H9 (cell line): ENCODE measurements around the gene BCAS1. TPM values are rescaled to one million over a fixed set of nuclear protein-coding genes. Genes with fewer than 3 reads are reported as not detected.

Source experiments
- DNase-seq: peaks from one replicate; pipeline ENCODE4 v3.0.0-alpha.2; 2017
- H2AFZ ChIP-seq: one replicate; pipeline ENCODE4 v1.6.1; 2013; ENCODE audit warnings: mild to moderate bottlenecking, low read length, control low read depth, moderate library complexity
- H2AK5ac ChIP-seq: 2 replicates; pipeline ENCODE4 v1.6.1; 2013; ENCODE audit warnings: low read length, control low read depth, mixed read lengths; ENCODE audit not compliant: insufficient read length
- H2BK120ac ChIP-seq: one replicate; pipeline ENCODE4 v1.6.1; 2013; ENCODE audit warnings: low read depth, mild to moderate bottlenecking, low read length, control low read depth, inconsistent platforms; ENCODE audit not compliant: poor library complexity, severe bottlenecking
- H2BK12ac ChIP-seq: 2 replicates; pipeline ENCODE4 v1.6.1; 2013; ENCODE audit warnings: low read length, control low read depth, mixed read lengths, low read depth; ENCODE audit not compliant: insufficient read length
- H2BK15ac ChIP-seq: 2 replicates; pipeline ENCODE4 v1.6.1; 2013; ENCODE audit warnings: low read depth, low read length, control low read depth
- H2BK20ac ChIP-seq: one replicate; pipeline ENCODE4 v1.6.1; 2013; ENCODE audit warnings: low read depth, mild to moderate bottlenecking, low read length, control low read depth, inconsistent platforms; ENCODE audit not compliant: poor library complexity, severe bottlenecking
- H2BK5ac ChIP-seq: 2 replicates; pipeline ENCODE4 v1.6.1; 2013; ENCODE audit warnings: low read length, control low read depth, mixed read lengths; ENCODE audit not compliant: insufficient read length
- H3K14ac ChIP-seq: 2 replicates; pipeline ENCODE4 v1.6.1; 2013; ENCODE audit warnings: low read length, control low read depth; ENCODE audit not compliant: insufficient read depth
- H3K18ac ChIP-seq: 2 replicates; pipeline ENCODE4 v1.6.1; 2013; ENCODE audit warnings: low read depth, mild to moderate bottlenecking, mixed read lengths, low read length, control low read depth; ENCODE audit not compliant: insufficient read length
- H3K23ac ChIP-seq: 2 replicates; pipeline ENCODE4 v1.6.1; 2013; ENCODE audit warnings: low read length, control low read depth, mixed read lengths, low read depth; ENCODE audit not compliant: insufficient read length
- H3K23me2 ChIP-seq: 2 replicates; pipeline ENCODE4 v1.6.1; 2013; ENCODE audit warnings: low read depth, mild to moderate bottlenecking, mixed read lengths, low read length, control low read depth; ENCODE audit not compliant: insufficient read length, poor library complexity, severe bottlenecking
- H3K27ac ChIP-seq: 2 replicates; pipeline ENCODE4 v1.5.1; 2013; ENCODE audit warnings: low read length, control low read depth, mixed read lengths, low read depth; ENCODE audit not compliant: insufficient read length
- H3K27me3 ChIP-seq: 2 replicates; pipeline ENCODE4 v1.6.1; 2013; ENCODE audit warnings: low read length, control low read depth, inconsistent platforms; ENCODE audit not compliant: insufficient read depth
- H3K4ac ChIP-seq: 2 replicates; pipeline ENCODE4 v1.6.1; 2013; ENCODE audit warnings: low read depth, mild to moderate bottlenecking, control low read depth, inconsistent platforms, low read length, moderate library complexity
- H3K4me1 ChIP-seq: 2 replicates; pipeline ENCODE4 v1.6.1; 2013; ENCODE audit warnings: low read length, control low read depth, inconsistent platforms; ENCODE audit not compliant: insufficient read depth
- H3K4me2 ChIP-seq: 2 replicates; pipeline ENCODE4 v1.6.1; 2013; ENCODE audit warnings: low read length, control low read depth, mixed read lengths; ENCODE audit not compliant: insufficient read length, insufficient read depth
- H3K56ac ChIP-seq: 2 replicates; pipeline ENCODE4 v1.6.1; 2013; ENCODE audit warnings: low read depth, mild to moderate bottlenecking, mixed read lengths, low read length, control low read depth; ENCODE audit not compliant: insufficient read length
- H3K79me1 ChIP-seq: 2 replicates; pipeline ENCODE4 v1.6.1; 2013; ENCODE audit warnings: low read depth, mild to moderate bottlenecking, moderate library complexity, low read length, control low read depth, inconsistent platforms; ENCODE audit not compliant: insufficient read depth, poor library complexity, severe bottlenecking
- H3K79me2 ChIP-seq: 2 replicates; pipeline ENCODE4 v1.6.1; 2013; ENCODE audit warnings: low read length, control low read depth, inconsistent platforms; ENCODE audit not compliant: insufficient read depth
- H3K9ac ChIP-seq: 2 replicates; pipeline ENCODE4 v1.6.1; 2013; ENCODE audit warnings: low read length, control low read depth, mixed read lengths; ENCODE audit not compliant: insufficient read length; ENCODE audit errors: extremely low read depth
- H3K9me3 ChIP-seq: one replicate; pipeline ENCODE4 v1.6.1; 2013; ENCODE audit warnings: low read depth, low read length, inconsistent platforms; ENCODE audit not compliant: control insufficient read depth
- H3T11ph ChIP-seq: one replicate; pipeline ENCODE4 v1.6.1; 2013; ENCODE audit warnings: mild to moderate bottlenecking, low read length, control low read depth, inconsistent platforms
- H4K20me1 ChIP-seq: one replicate; pipeline ENCODE4 v1.6.1; 2013; ENCODE audit not compliant: control insufficient read depth, insufficient read length, insufficient read depth
- H4K5ac ChIP-seq: 2 replicates; pipeline ENCODE4 v1.6.1; 2013; ENCODE audit warnings: low read depth, mild to moderate bottlenecking, mixed read lengths, low read length, control low read depth; ENCODE audit not compliant: insufficient read length
- H4K8ac ChIP-seq: replicated peaks from 2 replicates; pipeline ENCODE4 v1.6.1; 2013; ENCODE audit warnings: low read length, control low read depth, mixed read lengths, low read depth; ENCODE audit not compliant: insufficient read length
- H4K91ac ChIP-seq: 2 replicates; pipeline ENCODE4 v1.6.1; 2013; ENCODE audit warnings: low read depth, mild to moderate bottlenecking, moderate library complexity, mixed read lengths, low read length, control low read depth; ENCODE audit not compliant: insufficient read length
- H3K27ac Mint-ChIP-seq, 3 experiments: 2 replicates in 2 of 3; 3 replicates in 1 of 3; pipeline ENCODE4 v1.8.0; 2020 to 2021; ENCODE audit warnings: mixed read lengths in 3 of 3, mild to moderate bottlenecking in 1 of 3, moderate library complexity in 1 of 3
- H3K27me3 Mint-ChIP-seq: 2 replicates; pipeline ENCODE4 v1.8.0; 2021; ENCODE audit warnings: low read depth, mild to moderate bottlenecking, moderate library complexity, mixed read lengths
- H3K36me3 Mint-ChIP-seq, 3 experiments: 2 replicates in 2 of 3; 3 replicates in 1 of 3; pipeline ENCODE4 v1.8.0; 2020 to 2021; ENCODE audit warnings: low read depth in 3 of 3, mixed read lengths in 3 of 3; ENCODE audit not compliant: insufficient read depth in 1 of 3
- H3K4me1 Mint-ChIP-seq, 2 experiments: 2 replicates each; pipeline ENCODE4 v1.8.0; 2020; ENCODE audit warnings: mixed read lengths in 2 of 2
- H3K4me3 Mint-ChIP-seq, 2 experiments: 2 replicates in 1 of 2; 3 replicates in 1 of 2; pipeline ENCODE4 v1.8.0; 2020 to 2021; ENCODE audit warnings: mild to moderate bottlenecking in 2 of 2, mixed read lengths in 2 of 2, moderate library complexity in 1 of 2
- H3K9me3 Mint-ChIP-seq, 2 experiments: 2 replicates in 1 of 2; 3 replicates in 1 of 2; pipeline ENCODE4 v1.8.0; 2020; ENCODE audit warnings: mild to moderate bottlenecking in 2 of 2, mixed read lengths in 2 of 2, moderate library complexity in 1 of 2
- CTCF ChIP-seq: fragments of 200-600 bp; sonication (generic); conservative IDR thresholded peaks from 3 replicates; pipeline ENCODE4 v1.8.0; 2021; ENCODE audit warnings: antibody characterized with exemption, mild to moderate bottlenecking
- WGBS: extraction: QIAGEN DNeasy Blood & Tissue Kit; methylation state at CpG from one replicate; pipeline ENCODE4 v1.1.7; 2013; ENCODE audit warnings: missing lambda C conversion rate, low lambda C conversion rate, mixed read lengths; ENCODE audit not compliant: insufficient read length; ENCODE audit errors: extremely low coverage; 5-methylcytosine and 5-hydroxymethylcytosine counted together
- total RNA-seq: library from RNA; stranded (reverse); gene quantifications from 2 replicates; pipeline ENCODE4 v1.2.1, GENCODE V29; 2021

The BCAS1 gene
- total RNA-seq, 1 experiment from 2014 or later: 0.15 TPM

GRCh38 chr20:53970232-53970631 is 100.2 kb downstream of the BCAS1 start:
- Histone ChIP-seq H3K9me3 (no peaks in the 10 kb centered on the region), H2BK12ac (no peak overlapping the region), H2BK15ac (no peak overlapping the region), H3K23me2 (no peaks in the 10 kb centered on the region), H3T11ph (no peak overlapping the region), H3K79me2 (no peaks in the 10 kb centered on the region), H3K27ac (no peak overlapping the region), H3K23ac (no peak overlapping the region), H4K20me1 (no peaks in the 10 kb centered on the region), H3K4me2 (no peak overlapping the region), H3K14ac (no peak overlapping the region), H3K4ac (no peak overlapping the region), H4K91ac (no peak overlapping the region), H3K4me1 (no peaks in the 10 kb centered on the region), H2BK120ac (no peak overlapping the region), H2AK5ac (no peak overlapping the region), H2AFZ (no peak overlapping the region), H3K56ac (no peak overlapping the region), H4K8ac (no peak overlapping the region), H3K79me1 (no peaks in the 10 kb centered on the region), H2BK20ac (no peak overlapping the region), H3K27me3 (no peaks in the 10 kb centered on the region), H2BK5ac (no peak overlapping the region), H3K9ac (no peak overlapping the region), H4K5ac (no peak overlapping the region), H3K18ac (no peak overlapping the region)
- no peak for DNase-seq
- whole genome bisulfite sequencing: no CpG with 5 or more reads among the region's 2 CpGs
- no peak overlapping the region for H3K27ac Mint-ChIP-seq
- H3K9me3 Mint-ChIP-seq: peaks cover 6 to 9% of the 10 kb centered on the region in 2 experiments; a peak in 3 of 5 replicates
- H3K4me3 Mint-ChIP-seq: no peak overlapping the region
- H3K27me3 Mint-ChIP-seq: no peaks in the 10 kb centered on the region
- TF ChIP-seq CTCF: no peak
- H3K4me1 Mint-ChIP-seq: no peaks in the 10 kb centered on the region
- H3K36me3 Mint-ChIP-seq: 0 out of 7 replicates have a peak, but pooled peaks cover 0 to 4% (median 0%) of the 10 kb centered on the region in 3 experiments
